SK-N-DZ (cell line): ENCODE results near the gene C1QTNF9. TPM values are rescaled to one million over a fixed set of nuclear protein-coding genes. Genes with fewer than 3 reads are reported as not detected.
A peak's percentile ranks its signal among the peaks of the same experiment; 100 is the strongest.
"Not testable (repeated sequence)": the region's sequence is repeated elsewhere in the genome, so short reads cannot be mapped to it uniquely, and the experiment has no call there.

Source experiments
- DNase-seq: peaks from one replicate; pipeline ENCODE4 v3.0.0-alpha.2; 2015; ENCODE audit warnings: low spot score
- polyA plus RNA-seq, 2 experiments: library from polyadenylated mRNA; depleted of rRNA; stranded (reverse); fragments of >200 nt; gene quantifications; 2 replicates each; pipeline ENCODE4 v1.2.3, GENCODE V29; 2014

C1QTNF9 gene
- not detected in 2 replicates for polyA plus RNA-seq (2014; cell fraction: cytosol; rRNA removed)
- polyA plus RNA-seq (2014; cell fraction: nucleus; rRNA removed), result not detected in 2 replicates

- not testable (repeated sequence) for DNase-seq
Observed at GRCh38 chr13:24309300-24309699, at the start of gene C1QTNF9. Gene C1QTNF9 (plus strand): TSS chr13:24309580. CDS start chr13:24316004, 6,424 bp downstream.

GRCh38 chr13:24261566-24261965 is 47.8 kb upstream of the C1QTNF9 start:
- no peak for DNase-seq

GRCh38 chr13:24263632-24264031 is 45.7 kb upstream of the C1QTNF9 start:
- DNase-seq, result no peak

- DNase-seq, result no peak
Observed at GRCh38 chr13:24264976-24265375, 44.4 kb upstream of the C1QTNF9 start.

- DNase-seq, result no peak
Observed at GRCh38 chr13:24265453-24265852, 43.9 kb upstream of the C1QTNF9 start.

GRCh38 chr13:24267274-24267673 is 42.1 kb upstream of the C1QTNF9 start:
- DNase-seq, result no peak

GRCh38 chr13:24267801-24268200 is 41.6 kb upstream of the C1QTNF9 start:
- DNase-seq, result no peak

- no peak for DNase-seq
Observed at GRCh38 chr13:24269821-24270220, 39.6 kb upstream of the C1QTNF9 start.

GRCh38 chr13:24270639-24271141 is 38.7 kb upstream of the C1QTNF9 start:
- DNase-seq, result peak; percentile 11

- no peak for DNase-seq
Observed at GRCh38 chr13:24271231-24271600, 38.2 kb upstream of the C1QTNF9 start.

GRCh38 chr13:24271601-24272451 is 37.6 kb upstream of the C1QTNF9 start:
- DNase-seq, result peak; percentile 12

GRCh38 chr13:24272452-24273161 is 36.8 kb upstream of the C1QTNF9 start:
- DNase-seq, result no peak

GRCh38 chr13:24273926-24274325 is 35.5 kb upstream of the C1QTNF9 start:
- DNase-seq, result no peak

GRCh38 chr13:24274452-24275021 is 34.8 kb upstream of the C1QTNF9 start:
- no peak for DNase-seq

- no peak for DNase-seq
Observed at GRCh38 chr13:24275041-24275440, 34.3 kb upstream of the C1QTNF9 start.

GRCh38 chr13:24276306-24276705 is 33.1 kb upstream of the C1QTNF9 start:
- no peak for DNase-seq

GRCh38 chr13:24276861-24277260 is 32.5 kb upstream of the C1QTNF9 start:
- DNase-seq, result no peak

- DNase-seq, result no peak
Observed at GRCh38 chr13:24277761-24278160, 31.6 kb upstream of the C1QTNF9 start.

- no peak for DNase-seq
Observed at GRCh38 chr13:24279327-24280110, 29.9 kb upstream of the C1QTNF9 start.

GRCh38 chr13:24280720-24281119 is 28.7 kb upstream of the C1QTNF9 start:
- no peak for DNase-seq
